ENCODE data around the gene MVB12B. TPM values are rescaled to one million over a fixed set of nuclear protein-coding genes. Genes with fewer than 3 reads are reported as not detected.
A peak's percentile ranks its signal among the peaks of the same experiment; 100 is the strongest.

The MVB12B gene
- total RNA-seq, 2 experiments from 2014 or later = 17.4 to 19.9 TPM

- no peaks in the 10 kb centered on the region for H3K27me3 Mint-ChIP-seq (ENCODE audit: low read depth)
- H3K4me3 Mint-ChIP-seq = no peak overlapping the region
- no peaks in the 10 kb centered on the region for H3K9me3 Mint-ChIP-seq (ENCODE audit: insufficient read depth)
- POLR2A ChIA-PET = no interaction called here
- H3K36me3 Mint-ChIP-seq (ENCODE audit: low read depth) = peaks cover 11% of the 10 kb centered on the region
- ATAC-seq (no peak), DNase-seq (no peak)
- CTCF ChIA-PET = interaction anchor here (0.8 to 1.2 kb wide), 2 partner anchors 20 to 29 kb away, joined by 4 to 5 read pairs; no protein-coding TSS in a partner anchor
- no peaks in the 10 kb centered on the region for H3K4me1 Mint-ChIP-seq (ENCODE audit: low read depth)
- H3K27ac Mint-ChIP-seq = no peak overlapping the region
Observed at GRCh38 chr9:126368020-126368419, 41.4 kb downstream of the MVB12B start.

GRCh38 chr9:126371007-126371870, 44.6 kb downstream of the MVB12B start:
- Mint-ChIP-seq H3K4me1 (ENCODE audit: low read depth) (peaks cover 12% of the 10 kb centered on the region), H3K36me3 (ENCODE audit: low read depth) (no peaks in the 10 kb centered on the region), H3K27ac (no peak overlapping the region), H3K4me3 (no peak overlapping the region), H3K27me3 (ENCODE audit: low read depth) (no peaks in the 10 kb centered on the region), H3K9me3 (ENCODE audit: insufficient read depth) (no peaks in the 10 kb centered on the region)
- ATAC-seq (no peak), DNase-seq (no peak)
- POLR2A ChIA-PET = no interaction called here
- CTCF ChIA-PET = no interaction called here

DNA sequence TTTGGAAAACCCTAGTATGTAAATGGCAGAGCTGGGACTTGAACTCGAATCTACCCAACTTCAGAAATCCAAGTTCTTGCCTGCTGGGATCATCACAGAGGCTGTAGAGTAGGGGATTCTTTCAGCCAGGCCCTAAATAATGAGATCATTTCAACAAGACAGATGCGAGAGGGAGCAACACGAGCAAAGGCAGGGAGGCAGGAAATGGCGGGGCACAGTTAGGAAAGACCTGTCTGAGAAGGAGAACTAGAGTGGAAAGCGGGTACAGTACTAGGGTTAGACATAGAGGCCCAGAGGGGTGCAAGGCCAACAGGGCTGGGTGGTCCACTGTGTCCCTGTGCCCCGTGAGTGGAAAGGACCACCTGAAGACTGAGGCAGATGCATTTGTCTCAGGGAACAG, 46.1 kb downstream of the MVB12B start:
- Mint-ChIP-seq H3K36me3 (ENCODE audit: low read depth) (no peaks in the 10 kb centered on the region), H3K27me3 (ENCODE audit: low read depth) (no peaks in the 10 kb centered on the region), H3K9me3 (ENCODE audit: insufficient read depth) (no peaks in the 10 kb centered on the region), H3K4me3 (no peak overlapping the region), H3K27ac (no peak overlapping the region), H3K4me1 (ENCODE audit: low read depth) (peaks cover 20% of the 10 kb centered on the region)
- ATAC-seq = no peak
- no peak for DNase-seq
- ChIA-PET CTCF (no interaction called here), POLR2A (no interaction called here)

DNA sequence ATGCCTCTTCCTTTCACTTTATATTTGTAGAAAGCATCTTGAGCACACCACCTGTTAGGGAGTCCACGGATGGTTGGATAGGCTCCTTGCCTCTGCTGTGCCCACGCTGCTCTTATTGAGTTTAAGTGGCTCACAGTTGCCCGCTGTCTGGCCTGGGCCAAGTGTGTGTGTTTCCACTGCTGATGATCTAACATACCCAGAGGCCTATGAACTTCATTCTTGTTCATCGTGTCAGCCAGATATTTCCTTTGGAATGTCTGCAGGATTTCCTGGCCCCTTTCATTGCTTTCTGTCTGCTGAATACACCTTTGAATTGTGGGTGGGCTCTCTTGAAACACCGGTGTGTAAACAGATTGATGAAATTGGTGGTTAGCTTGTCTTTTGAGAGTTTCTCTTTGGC, 46.6 kb downstream of the MVB12B start:
- Mint-ChIP-seq H3K36me3 (ENCODE audit: low read depth) (no peaks in the 10 kb centered on the region), H3K4me3 (no peak overlapping the region), H3K4me1 (ENCODE audit: low read depth) (peaks cover 21% of the 10 kb centered on the region), H3K27ac (no peak overlapping the region), H3K9me3 (ENCODE audit: insufficient read depth) (no peaks in the 10 kb centered on the region), H3K27me3 (ENCODE audit: low read depth) (no peaks in the 10 kb centered on the region)
- DNase-seq = no peak
- POLR2A ChIA-PET = no interaction called here
- no peak for ATAC-seq
- CTCF ChIA-PET = no interaction called here

GRCh38 chr9:126374366-126374781, 47.7 kb downstream of the MVB12B start:
- ATAC-seq (no peak), DNase-seq (no peak)
- Mint-ChIP-seq H3K9me3 (ENCODE audit: insufficient read depth) (no peaks in the 10 kb centered on the region), H3K4me3 (no peak overlapping the region), H3K27me3 (ENCODE audit: low read depth) (no peaks in the 10 kb centered on the region), H3K36me3 (ENCODE audit: low read depth) (no peaks in the 10 kb centered on the region), H3K4me1 (ENCODE audit: low read depth) (peaks cover 21% of the 10 kb centered on the region), H3K27ac (no peak overlapping the region)
- CTCF ChIA-PET = interaction anchor here (0.8 to 1.0 kb wide), 2 partner anchors 22 to 24 kb away, joined by 3 to 5 read pairs; no protein-coding TSS in a partner anchor
- POLR2A ChIA-PET = no interaction called here

GRCh38 chr9:126375386-126375785, 48.8 kb downstream of the MVB12B start:
- H3K4me3 Mint-ChIP-seq = peak overlapping the region; percentile 1
- DNase-seq (no peak), ATAC-seq (peak; percentile 58)
- H3K27ac Mint-ChIP-seq = peak overlapping the region; percentile 31
- ChIA-PET POLR2A (no interaction called here), CTCF (interaction anchor here (1.3 to 1.7 kb wide), 2 partner anchors 24 to 73 kb away, joined by 5 to 6 read pairs; no protein-coding TSS in a partner anchor)
- peaks cover 21% of the 10 kb centered on the region for H3K4me1 Mint-ChIP-seq (ENCODE audit: low read depth)
- no peaks in the 10 kb centered on the region for H3K27me3 Mint-ChIP-seq (ENCODE audit: low read depth)
- H3K9me3 Mint-ChIP-seq (ENCODE audit: insufficient read depth) = no peaks in the 10 kb centered on the region
- no peaks in the 10 kb centered on the region for H3K36me3 Mint-ChIP-seq (ENCODE audit: low read depth)

GRCh38 chr9:126376311-126377175, 49.9 kb downstream of the MVB12B start:
- H3K27ac Mint-ChIP-seq = peak overlapping the region; percentile 45
- H3K27me3 Mint-ChIP-seq (ENCODE audit: low read depth) = no peaks in the 10 kb centered on the region
- peaks cover 21% of the 10 kb centered on the region for H3K4me1 Mint-ChIP-seq (ENCODE audit: low read depth)
- ATAC-seq = no peak
- H3K9me3 Mint-ChIP-seq (ENCODE audit: insufficient read depth) = no peaks in the 10 kb centered on the region
- ChIA-PET POLR2A (no interaction called here), CTCF (interaction anchor here (0.9 to 1.7 kb wide), 3 partner anchors 22 to 75 kb away, joined by 3 to 6 read pairs (median 5); no protein-coding TSS in a partner anchor)
- H3K36me3 Mint-ChIP-seq (ENCODE audit: low read depth) = peaks cover 7% of the 10 kb centered on the region
- no peak overlapping the region for H3K4me3 Mint-ChIP-seq
- no peak for DNase-seq

- POLR2A ChIA-PET = no interaction called here
- ATAC-seq (no peak), DNase-seq (no peak)
- Mint-ChIP-seq H3K4me3 (no peak overlapping the region), H3K9me3 (ENCODE audit: insufficient read depth) (no peaks in the 10 kb centered on the region), H3K4me1 (ENCODE audit: low read depth) (peaks cover 21% of the 10 kb centered on the region), H3K27me3 (ENCODE audit: low read depth) (no peaks in the 10 kb centered on the region), H3K27ac (peak overlapping the region; percentile 45), H3K36me3 (ENCODE audit: low read depth) (peaks cover 8% of the 10 kb centered on the region)
- CTCF ChIA-PET = no interaction called here
Observed at GRCh38 chr9:126377176-126377509, 50.5 kb downstream of the MVB12B start.

- Mint-ChIP-seq H3K27ac (no peak overlapping the region), H3K27me3 (ENCODE audit: low read depth) (no peaks in the 10 kb centered on the region), H3K36me3 (ENCODE audit: low read depth) (peaks cover 9% of the 10 kb centered on the region), H3K4me3 (no peak overlapping the region), H3K4me1 (ENCODE audit: low read depth) (peaks cover 21% of the 10 kb centered on the region), H3K9me3 (ENCODE audit: insufficient read depth) (no peaks in the 10 kb centered on the region)
- ATAC-seq = no peak
- ChIA-PET CTCF (interaction anchor here (1.4 kb wide), 1 partner anchor 181 kb away, joined by 3 read pairs; no protein-coding TSS in a partner anchor), POLR2A (no interaction called here)
- DNase-seq = no peak
Observed at GRCh38 chr9:126377536-126377935, 50.9 kb downstream of the MVB12B start.

DNA sequence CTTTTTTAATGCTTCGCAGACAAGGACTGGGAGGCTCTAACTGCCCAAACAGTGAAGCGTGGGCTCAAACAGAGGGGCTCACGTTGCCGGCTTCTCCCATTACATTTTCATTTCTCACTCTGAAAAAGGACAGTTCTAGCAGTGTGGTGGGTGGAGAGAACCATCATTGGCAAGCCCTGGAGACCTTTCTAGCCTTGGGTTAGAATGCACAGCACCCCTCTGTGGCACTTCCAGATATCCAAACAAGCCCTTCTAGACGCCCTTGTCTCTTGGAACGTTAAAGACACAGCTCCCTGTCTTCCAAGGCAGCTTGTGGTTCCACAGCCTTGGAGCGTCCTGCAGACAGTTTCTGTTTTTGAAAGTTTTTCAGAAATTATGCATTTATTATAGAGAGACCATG, 52.1 kb downstream of the MVB12B start:
- DNase-seq (no peak), ATAC-seq (no peak)
- H3K36me3 Mint-ChIP-seq (ENCODE audit: low read depth) = peaks cover 12% of the 10 kb centered on the region
- H3K4me3 Mint-ChIP-seq = no peak overlapping the region
- H3K9me3 Mint-ChIP-seq (ENCODE audit: insufficient read depth) = no peaks in the 10 kb centered on the region
- POLR2A ChIA-PET = no interaction called here
- H3K4me1 Mint-ChIP-seq (ENCODE audit: low read depth) = peaks cover 22% of the 10 kb centered on the region
- no peak overlapping the region for H3K27ac Mint-ChIP-seq
- CTCF ChIA-PET = interaction anchor here (1.2 to 1.4 kb wide), 2 partner anchors 18 to 179 kb away, joined by 3 read pairs; no protein-coding TSS in a partner anchor
- H3K27me3 Mint-ChIP-seq (ENCODE audit: low read depth) = no peaks in the 10 kb centered on the region

DNA sequence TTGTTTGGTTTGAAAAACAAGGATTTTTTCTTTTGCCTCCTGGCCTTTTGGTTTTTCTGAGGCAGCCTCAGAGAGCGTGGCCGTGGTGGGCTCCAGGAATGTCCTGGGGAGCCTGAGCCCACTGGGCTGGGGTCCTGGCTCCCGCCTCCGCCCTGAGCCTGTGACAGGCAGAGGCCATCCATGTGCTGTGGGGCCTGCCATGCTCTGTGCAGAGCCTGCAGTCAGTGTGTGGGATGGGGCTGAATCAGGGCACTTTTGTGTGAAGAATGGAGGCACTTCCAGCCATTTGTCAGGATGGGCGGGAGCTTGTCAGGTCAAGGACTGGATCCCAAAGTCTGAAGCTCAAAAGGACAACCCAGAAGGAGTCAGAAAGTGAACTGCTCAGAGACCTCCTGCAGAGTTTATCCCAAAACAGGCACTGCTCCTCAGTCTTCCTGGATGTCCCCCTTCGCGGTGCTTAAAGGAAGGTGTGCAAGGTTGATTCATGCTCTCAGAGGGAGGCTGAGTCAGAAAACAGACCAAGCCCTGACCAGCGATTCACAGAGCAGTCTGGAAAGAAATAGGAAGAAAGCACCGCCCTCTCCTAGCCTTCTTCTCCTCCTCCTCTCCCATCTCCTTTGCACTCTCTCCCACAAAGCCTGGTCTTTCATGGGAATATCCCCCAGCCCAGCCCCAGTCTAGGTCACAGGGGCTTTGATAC, 53.2 kb downstream of the MVB12B start:
- ATAC-seq = no peak
- ChIA-PET POLR2A (no interaction called here), CTCF (interaction anchor here (1.2 kb wide), 1 partner anchor 17 kb away, joined by 3 read pairs; no protein-coding TSS in a partner anchor)
- Mint-ChIP-seq H3K27me3 (ENCODE audit: low read depth) (no peaks in the 10 kb centered on the region), H3K4me3 (no peak overlapping the region), H3K36me3 (ENCODE audit: low read depth) (peaks cover 12% of the 10 kb centered on the region), H3K27ac (peak overlapping the region; percentile 31), H3K9me3 (ENCODE audit: insufficient read depth) (no peaks in the 10 kb centered on the region), H3K4me1 (ENCODE audit: low read depth) (peaks cover 24% of the 10 kb centered on the region)
- DNase-seq = peak; percentile 19

Data from activated CD8-positive, alpha-beta T cell treated with anti-CD3 and anti-CD28 coated beads, Interleukin-2, amount 10 ng/mL, durations not matched to agents 7 days and 5 days (primary cell).